Right cardiac atrium (tissue), 5 donors: ENCODE results near the gene RNF115. TPM values are rescaled to one million over a fixed set of nuclear protein-coding genes. Genes with fewer than 3 reads are reported as not detected.

ENCODE experiments used
- ATAC-seq, 2 donors: fragments of 200-7000 bp; cut with Tn5 transposase; one replicate each; pipeline versions ENCODE4 v1.8.0 to v1.9.1; 2020; ENCODE audit warnings: moderate library complexity in 2 of 2, mild to moderate bottlenecking in 1 of 2
- DNase-seq, 3 donors: peaks; one replicate each; pipeline ENCODE4 v3.0.0-alpha.2; 2020
- H3K27ac ChIP-seq: one replicate; pipeline ENCODE4 v1.5.1; 2013; ENCODE audit warnings: mild to moderate bottlenecking, low read length, control low read depth, moderate library complexity
- H3K27me3 ChIP-seq: one replicate; pipeline ENCODE4 v1.6.1; 2013; ENCODE audit not compliant: control insufficient read depth, insufficient read depth
- H3K4me1 ChIP-seq: one replicate; pipeline ENCODE4 v1.6.1; 2013; ENCODE audit warnings: low read length; ENCODE audit not compliant: control insufficient read depth, insufficient read depth
- H3K4me3 ChIP-seq: one replicate; pipeline ENCODE4 v1.5.1; 2013; ENCODE audit warnings: low read length, control low read depth
- H3K9me3 ChIP-seq: one replicate; pipeline ENCODE4 v1.6.1; 2013; ENCODE audit warnings: low read length; ENCODE audit not compliant: control insufficient read depth
- WGBS: extraction: QIAGEN DNeasy Blood & Tissue Kit; methylation state at CpG from one replicate; pipeline ENCODE4 v1.1.7; 2013; 5-methylcytosine and 5-hydroxymethylcytosine counted together
- intact Hi-C, 4 donors: fragments of 100-400 bp; cut with DNase I; formaldehyde crosslinking; loops; one replicate each; pipeline versions ENCODE4 v1.11.0 to v1.14.0; 2022 to 2023
- polyA plus RNA-seq: library from polyadenylated mRNA; stranded (reverse); fragments of 200-250 nt; gene quantifications from one replicate; pipeline ENCODE4 v1.2.3, GENCODE V29; 2013
- total RNA-seq, 4 donors: library from RNA; stranded (reverse); fragmentation: NEBNext Ultra II Directional; extraction: Animal tissue kit (Norgen Biotek cat#: 25700); gene quantifications; one replicate each; pipeline ENCODE4 v1.2.1, GENCODE V29; 2021
- donor health status: healthy with polysubstance abuse.
- donor health status: DM: no; HTN: yes; CAD: no.
- donor health status: DM: no; HTN: no; CAD: no.
- donor health status: DM: no; HTN: yes; CAD: no; lungs with severe emphysema.
- donor health status: DM: yes; HTN: yes; CAD: no.

RNF115 gene
- total and polyA plus RNA-seq, 5 donors, result 26.4 to 53.0 (median 38.9) TPM

- Histone ChIP-seq H3K27ac (no peak overlapping the region), H3K4me1 (peaks cover 1% of the 10 kb centered on the region), H3K4me3 (no peak overlapping the region), H3K27me3 (no peaks in the 10 kb centered on the region), H3K9me3 (no peaks in the 10 kb centered on the region)
- WGBS, result 86% methylated on average over 4 of the region's 4 CpGs
- ATAC-seq (no peak), DNase-seq (no peak)
- intact Hi-C loops, result no loop called here
These were observed 113.4 kb downstream of the RNF115 start for GRCh38 chr1:145710291-145711027.

- intact Hi-C loops, result no loop called here
- WGBS, result 56% methylated on average over 7 of the region's 7 CpGs
- no peak for ATAC-seq
- Histone ChIP-seq H3K4me1 (no peaks in the 10 kb centered on the region), H3K27me3 (no peaks in the 10 kb centered on the region), H3K4me3 (no peak overlapping the region), H3K27ac (no peak overlapping the region), H3K9me3 (no peaks in the 10 kb centered on the region)
- DNase-seq, result no peak
These were observed 115.8 kb downstream of the RNF115 start for GRCh38 chr1:145708063-145708462.

GRCh38 chr1:145707183-145707867 lies 116.6 kb downstream of the RNF115 start, which contains the start of gene PDZK1:
TSS of gene PDZK1 (minus strand) at chr1:145707368. CDS start at chr1:145688021, 19,347 bp downstream.
- Histone ChIP-seq H3K9me3 (no peaks in the 10 kb centered on the region), H3K4me1 (no peaks in the 10 kb centered on the region), H3K27me3 (no peaks in the 10 kb centered on the region), H3K27ac (no peak within 1 kb of the TSS), H3K4me3 (no peak within 1 kb of the TSS)
- ATAC-seq (no peak), DNase-seq (no peak)
- 80% methylated on average over 9 of the region's 9 CpGs for WGBS
- intact Hi-C loops, result no loop called here

- Histone ChIP-seq H3K4me1 (no peaks in the 10 kb centered on the region), H3K27me3 (no peaks in the 10 kb centered on the region), H3K27ac (no peak overlapping the region), H3K9me3 (no peaks in the 10 kb centered on the region), H3K4me3 (no peak overlapping the region)
- intact Hi-C loops, result no loop called here
- DNase-seq (no peak), ATAC-seq (no peak)
- WGBS, result 71% methylated on average over 2 of the region's 2 CpGs
These were observed 117.7 kb downstream of the RNF115 start for GRCh38 chr1:145706086-145706664.

- Histone ChIP-seq H3K4me1 (no peaks in the 10 kb centered on the region), H3K27me3 (no peaks in the 10 kb centered on the region), H3K9me3 (no peaks in the 10 kb centered on the region), H3K27ac (no peak overlapping the region), H3K4me3 (no peak overlapping the region)
- DNase-seq (no peak), ATAC-seq (no peak)
- intact Hi-C loops, result no loop called here
- 88% methylated on average over 7 of the region's 7 CpGs for WGBS
These were observed 118.3 kb downstream of the RNF115 start for GRCh38 chr1:145705622-145706021.

GRCh38 chr1:145702826-145703225 lies 121.1 kb downstream of the RNF115 start:
- no peak for DNase-seq
- 92% methylated on average over 7 of the region's 7 CpGs for WGBS
- Histone ChIP-seq H3K27ac (no peak overlapping the region), H3K9me3 (no peaks in the 10 kb centered on the region), H3K4me1 (no peaks in the 10 kb centered on the region), H3K27me3 (no peaks in the 10 kb centered on the region), H3K4me3 (no peak overlapping the region)
- intact Hi-C loops, result no loop called here
- ATAC-seq, result no peak

- ATAC-seq (no peak), DNase-seq (no peak)
- H3K27ac ChIP-seq, result no peak overlapping the region
- no peaks in the 10 kb centered on the region for H3K27me3 ChIP-seq
- intact Hi-C loops, result no loop called here
- H3K4me3 ChIP-seq, result no peak overlapping the region
- 71% methylated on average over 2 of the region's 2 CpGs for WGBS
- H3K9me3 ChIP-seq, result no peaks in the 10 kb centered on the region
- no peaks in the 10 kb centered on the region for H3K4me1 ChIP-seq
These were observed 121.8 kb downstream of the RNF115 start for GRCh38 chr1:145702052-145702451.

GRCh38 chr1:145701306-145701862 lies 122.5 kb downstream of the RNF115 start:
- Histone ChIP-seq H3K27me3 (no peaks in the 10 kb centered on the region), H3K4me3 (no peak overlapping the region), H3K27ac (no peak overlapping the region), H3K4me1 (no peaks in the 10 kb centered on the region), H3K9me3 (no peaks in the 10 kb centered on the region)
- DNase-seq (no peak), ATAC-seq (no peak)
- WGBS, result 79% methylated on average over 2 of the region's 2 CpGs
- intact Hi-C loops, result no loop called here

GRCh38 chr1:145696630-145696960 lies 127.3 kb downstream of the RNF115 start:
- Histone ChIP-seq H3K27me3 (no peaks in the 10 kb centered on the region), H3K9me3 (no peaks in the 10 kb centered on the region), H3K27ac (no peak overlapping the region), H3K4me1 (no peaks in the 10 kb centered on the region), H3K4me3 (no peak overlapping the region)
- WGBS, result 91% methylated on average over 3 of the region's 3 CpGs
- DNase-seq (no peak), ATAC-seq (no peak)
- intact Hi-C loops, result no loop called here

GRCh38 chr1:145695821-145696629 lies 127.9 kb downstream of the RNF115 start:
- H3K27ac ChIP-seq, result no peak overlapping the region
- H3K27me3 ChIP-seq, result no peaks in the 10 kb centered on the region
- WGBS, result 64% methylated on average over 5 of the region's 5 CpGs
- H3K4me3 ChIP-seq, result no peak overlapping the region
- intact Hi-C loops, result no loop called here
- H3K9me3 ChIP-seq, result no peaks in the 10 kb centered on the region
- H3K4me1 ChIP-seq, result no peaks in the 10 kb centered on the region
- no peak for DNase-seq
- no peak for ATAC-seq
